ACHN (cell line): ENCODE measurements around the gene IKZF3.
"Not testable (repeated sequence)": the region's sequence is repeated elsewhere in the genome, so short reads cannot be mapped to it uniquely, and the experiment has no call there.

Experiments
- DNase-seq: peaks from one replicate; pipeline ENCODE4 v3.0.0-alpha.2; 2015
- in situ Hi-C: cut with HindIII; loops from 2 replicates; pipeline ENCODE4 v1.10.0; 2017; ENCODE audit warnings: low sequenced_read_pairs, low pct_ligation_motif_present, low pct_unique_long_range_greater_than_20kb

IKZF3 gene

GRCh38 chr17:39715375-39716072, 148.6 kb downstream of the IKZF3 start:
- no peak for DNase-seq
- in situ Hi-C loops = no loop called here

GRCh38 chr17:39714234-39714633, 149.9 kb downstream of the IKZF3 start:
- no peak for DNase-seq
- in situ Hi-C loops = no loop called here

DNA sequence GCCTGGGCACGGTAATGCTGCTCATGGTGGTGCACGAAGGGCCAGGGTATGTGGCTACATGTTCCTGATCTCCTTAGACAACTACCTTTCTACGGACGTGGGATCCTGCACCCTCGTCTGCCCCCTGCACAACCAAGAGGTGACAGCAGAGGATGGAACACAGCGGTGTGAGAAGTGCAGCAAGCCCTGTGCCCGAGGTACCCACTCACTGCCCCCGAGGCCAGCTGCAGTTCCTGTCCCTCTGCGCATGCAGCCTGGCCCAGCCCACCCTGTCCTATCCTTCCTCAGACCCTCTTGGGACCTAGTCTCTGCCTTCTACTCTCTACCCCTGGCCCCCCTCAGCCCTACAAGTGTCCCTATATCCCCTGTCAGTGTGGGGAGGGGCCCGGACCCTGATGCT, 152.3 kb downstream of the IKZF3 start:
- DNase-seq = no peak
- in situ Hi-C loops = no loop called here

- in situ Hi-C loops, DNase-seq: not testable (repeated sequence)
Observed at GRCh38 chr17:39711071-39711470, 153.0 kb downstream of the IKZF3 start.

DNA sequence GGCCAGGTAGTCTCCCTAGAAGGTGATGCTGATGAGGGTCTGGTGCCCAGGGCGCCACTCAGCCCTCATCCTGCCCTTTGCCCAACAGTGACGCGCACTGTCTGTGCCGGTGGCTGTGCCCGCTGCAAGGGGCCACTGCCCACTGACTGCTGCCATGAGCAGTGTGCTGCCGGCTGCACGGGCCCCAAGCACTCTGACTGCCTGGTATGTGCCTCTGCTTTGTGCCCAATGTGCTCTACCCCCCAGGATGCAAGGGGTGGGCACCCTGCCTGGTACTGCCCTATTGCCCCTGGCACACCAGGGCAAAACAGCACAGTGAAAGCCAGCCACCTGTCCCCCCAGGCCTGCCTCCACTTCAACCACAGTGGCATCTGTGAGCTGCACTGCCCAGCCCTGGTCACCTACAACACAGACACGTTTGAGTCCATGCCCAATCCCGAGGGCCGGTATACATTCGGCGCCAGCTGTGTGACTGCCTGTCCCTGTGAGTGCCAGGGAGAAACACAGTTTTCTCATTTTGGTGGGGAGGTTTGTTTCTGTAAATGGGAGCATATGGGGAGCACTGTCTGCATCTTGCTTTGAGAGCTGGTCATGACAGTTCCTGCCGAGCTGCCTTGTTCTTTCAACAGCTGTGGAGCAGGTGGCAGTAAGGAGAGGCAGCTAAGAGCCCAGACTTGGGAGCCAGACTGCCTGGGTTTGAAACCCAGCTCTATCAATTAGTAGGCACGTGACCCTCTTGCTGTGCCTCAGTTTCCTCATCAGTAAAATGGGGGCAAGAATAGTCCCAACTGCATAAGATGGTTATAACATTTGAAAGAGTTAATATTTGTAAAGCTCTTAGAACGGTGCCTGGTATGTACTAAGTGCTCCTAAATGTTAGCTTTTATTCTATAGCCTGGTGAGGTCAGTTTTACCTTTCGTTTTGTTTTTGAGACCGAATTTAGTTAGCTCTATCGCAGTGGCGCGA, 153.8 kb downstream of the IKZF3 start:
- in situ Hi-C loops = no loop called here

GRCh38 chr17:39709319-39709997, 154.7 kb downstream of the IKZF3 start:
- in situ Hi-C loops = no loop called here
- no peak for DNase-seq

More for the DNA sequence above, 153.8 kb downstream of the IKZF3 start:
- DNase-seq = no peak
